Left lobe of liver (tissue), 2 donors: ENCODE measurements around the gene CREG2. TPM values are rescaled to one million over a fixed set of nuclear protein-coding genes. Genes with fewer than 3 reads are reported as not detected.

Source experiments
- ATAC-seq: fragments of 200-7000 bp; cut with Tn5 transposase; one replicate; pipeline ENCODE4 v1.9.1; 2020; ENCODE audit warnings: mild to moderate bottlenecking, moderate library complexity
- DNase-seq: peaks from one replicate; pipeline ENCODE4 v3.0.0-alpha.2; 2020; ENCODE audit warnings: low spot score
- total RNA-seq: library from RNA; stranded (reverse); gene quantifications from one replicate; pipeline ENCODE4 v1.2.1, GENCODE V29; 2021
- donor health status: DM: no; HTN: no; CAD: no; lungs with moderate emphysema.
- donor health status: DM: no; HTN: yes; CAD: no.

The CREG2 gene
- total RNA-seq, 1 donor from 2014 or later: not detected

DNA sequence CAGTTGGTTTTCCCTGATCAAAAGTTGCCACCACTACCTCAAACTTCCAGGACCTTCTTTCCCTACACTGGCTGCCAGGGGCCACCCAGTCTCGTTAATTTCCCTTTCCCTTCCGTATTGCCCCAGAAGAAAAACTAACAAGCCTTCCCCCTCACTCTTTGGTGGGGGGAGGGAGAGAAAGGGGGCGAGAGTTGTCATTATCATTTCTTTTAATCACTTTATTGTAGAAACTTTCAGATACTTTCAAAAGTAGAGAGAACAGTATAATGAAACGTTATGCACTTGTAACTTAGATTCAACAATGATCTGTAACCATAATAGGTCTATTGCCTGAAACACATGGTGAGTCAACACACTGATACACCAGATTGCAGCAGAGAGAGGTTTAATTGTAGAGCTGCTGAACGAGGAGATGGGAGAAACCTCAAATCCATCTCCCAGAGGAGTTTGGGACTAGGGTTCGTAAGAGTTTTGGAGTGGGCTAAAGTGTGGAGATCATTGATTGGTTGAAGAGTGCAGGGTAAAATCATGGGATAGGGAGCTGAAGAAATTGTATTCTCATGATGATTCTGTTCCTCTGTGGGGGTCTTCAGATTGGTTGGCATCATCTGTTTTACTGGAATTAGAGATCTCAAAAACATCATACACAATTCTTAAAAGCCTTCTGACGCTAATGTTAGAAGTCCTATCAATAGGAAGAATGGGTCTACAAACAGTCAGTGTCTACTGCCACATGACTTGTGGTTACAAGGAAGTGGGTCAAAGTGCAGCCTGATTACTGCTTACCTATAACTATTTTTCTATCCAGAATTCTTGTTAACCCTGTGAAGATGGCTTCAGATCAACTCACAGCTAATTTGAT lies 76.2 kb downstream of the CREG2 start:
- no peak for ATAC-seq
- DNase-seq: no peak

GRCh38 chr2:101310090-101310833 lies 77.0 kb downstream of the CREG2 start:
- no peak for ATAC-seq

DNA sequence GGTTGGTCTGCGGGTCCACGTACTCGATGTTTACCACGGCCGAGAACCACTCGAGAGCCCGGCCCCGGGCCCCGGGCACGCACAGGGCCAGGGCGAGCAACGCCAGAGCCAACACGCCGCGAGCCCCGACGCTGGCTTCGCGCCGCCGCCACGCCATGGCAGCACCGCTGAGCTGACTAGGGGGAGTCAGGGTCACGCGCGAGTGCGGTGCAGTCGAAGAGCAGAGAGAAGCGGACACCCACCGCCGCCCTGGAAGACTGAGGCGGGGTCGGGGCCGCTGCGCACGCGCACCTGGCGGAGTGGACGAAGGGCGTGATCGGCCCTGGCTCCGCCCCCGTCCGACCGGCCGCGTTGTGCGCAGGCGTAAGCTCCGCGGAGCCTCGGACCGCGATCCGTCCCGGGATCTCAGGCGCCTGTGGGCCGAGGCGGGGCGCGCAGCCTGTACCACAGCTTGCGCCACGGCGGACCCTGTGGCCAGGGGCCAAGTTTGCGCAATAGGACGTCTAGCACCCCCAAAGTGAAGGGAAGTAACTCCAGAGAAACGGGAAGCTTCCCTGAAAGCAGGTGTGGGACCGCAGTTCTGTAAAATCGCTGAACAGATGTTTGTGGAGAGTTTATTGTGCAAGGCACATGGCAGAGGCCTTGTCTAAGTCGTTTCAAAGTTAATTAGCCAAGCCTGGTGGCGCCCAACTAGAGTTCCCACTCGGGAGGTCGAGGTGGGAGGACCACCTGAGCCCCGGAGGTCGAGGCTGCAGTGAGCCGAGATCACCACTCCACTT lies 78.7 kb downstream of the CREG2 start, which contains the start of gene RNF149:
Gene RNF149 (minus strand): TSS at position 270 of the 779 bp plus-strand sequence. CDS start 113 bp downstream, at position 157.
- ATAC-seq (peak; percentile 93), DNase-seq (peak; percentile 97)

More at GRCh38 chr2:101310090-101310833, 77.0 kb downstream of the CREG2 start:
- DNase-seq: no peak

GRCh38 chr2:101307950-101308431 lies 79.3 kb downstream of the CREG2 start:
- peak; percentile 57 for DNase-seq
- peak; percentile 27 for ATAC-seq

GRCh38 chr2:101307503-101307902 lies 79.8 kb downstream of the CREG2 start:
- no peak for DNase-seq
- ATAC-seq: no peak

GRCh38 chr2:101306410-101306809 lies 80.9 kb downstream of the CREG2 start:
- no peak for ATAC-seq
- no peak for DNase-seq

- DNase-seq: no peak
- ATAC-seq: no peak
Observed at GRCh38 chr2:101305492-101306078, 81.7 kb downstream of the CREG2 start.

- ATAC-seq (no peak), DNase-seq (no peak)
Observed at GRCh38 chr2:101305035-101305434, 82.3 kb downstream of the CREG2 start.

- ATAC-seq (no peak), DNase-seq (no peak)
Observed at GRCh38 chr2:101303688-101304087, 83.6 kb downstream of the CREG2 start.

DNA sequence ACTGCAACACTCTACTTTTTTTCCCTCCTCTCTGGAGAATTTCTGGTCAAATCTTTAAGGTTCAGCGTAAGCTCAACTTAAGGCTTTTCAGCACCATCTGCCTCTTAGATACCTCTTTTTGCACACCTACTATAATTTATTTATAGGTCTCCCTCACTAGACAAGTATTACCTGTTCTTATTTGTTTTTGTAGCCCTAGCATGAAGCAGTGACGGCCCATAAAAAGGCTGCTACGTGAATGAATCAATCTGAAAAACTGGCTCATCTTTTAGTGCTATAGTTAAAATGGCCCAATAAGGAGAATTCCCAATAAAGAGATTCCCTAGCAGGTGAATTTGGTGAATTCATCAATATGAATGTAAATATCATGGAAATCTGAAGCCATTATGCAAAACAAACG lies 85.3 kb downstream of the CREG2 start:
- ATAC-seq (no peak), DNase-seq (no peak)

DNA sequence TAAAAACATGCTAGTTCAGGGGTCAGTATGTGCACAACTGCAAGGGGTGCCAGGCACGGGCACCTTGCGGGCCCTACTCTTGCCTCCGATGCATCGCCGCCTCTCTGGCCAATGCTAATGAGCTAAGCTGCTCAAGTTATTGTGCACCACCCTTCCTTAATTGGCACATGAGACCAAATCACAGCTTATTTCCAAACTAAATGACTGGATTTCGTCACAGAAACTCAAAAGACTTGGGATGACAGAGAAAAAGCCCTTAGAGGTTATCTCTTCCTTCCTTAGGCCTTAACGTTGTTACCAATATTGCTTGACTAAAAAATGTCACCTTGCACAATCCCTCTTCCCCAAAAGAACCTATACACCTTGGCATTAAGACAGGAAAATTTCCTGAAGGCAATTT lies 86.5 kb downstream of the CREG2 start:
- ATAC-seq (peak; percentile 38), DNase-seq (no peak)

GRCh38 chr2:101300164-101300563 lies 87.1 kb downstream of the CREG2 start:
- DNase-seq: no peak
- ATAC-seq: no peak

- DNase-seq (no peak), ATAC-seq (peak; percentile 77)
Observed at GRCh38 chr2:101299604-101300003, 87.7 kb downstream of the CREG2 start.

DNA sequence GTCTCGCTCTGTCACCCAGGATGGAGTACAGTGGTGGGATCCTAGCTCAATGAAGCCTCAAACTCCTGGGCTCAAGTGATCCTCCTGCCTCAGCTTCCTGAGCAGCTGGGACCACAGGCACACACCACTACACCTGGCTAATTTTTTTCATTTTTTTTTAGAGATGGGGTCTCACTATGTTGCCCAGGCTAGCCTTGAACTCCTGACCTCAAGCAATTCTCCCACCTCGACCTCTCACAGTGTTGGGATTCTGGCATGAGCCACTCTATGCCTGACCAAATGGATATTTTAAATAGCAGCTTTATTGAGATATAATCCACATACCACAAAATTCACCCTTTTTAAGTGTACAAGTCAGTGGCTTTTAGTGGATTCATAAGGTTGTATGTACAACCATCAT lies 89.9 kb downstream of the CREG2 start:
- ATAC-seq (no peak), DNase-seq (no peak)

DNA sequence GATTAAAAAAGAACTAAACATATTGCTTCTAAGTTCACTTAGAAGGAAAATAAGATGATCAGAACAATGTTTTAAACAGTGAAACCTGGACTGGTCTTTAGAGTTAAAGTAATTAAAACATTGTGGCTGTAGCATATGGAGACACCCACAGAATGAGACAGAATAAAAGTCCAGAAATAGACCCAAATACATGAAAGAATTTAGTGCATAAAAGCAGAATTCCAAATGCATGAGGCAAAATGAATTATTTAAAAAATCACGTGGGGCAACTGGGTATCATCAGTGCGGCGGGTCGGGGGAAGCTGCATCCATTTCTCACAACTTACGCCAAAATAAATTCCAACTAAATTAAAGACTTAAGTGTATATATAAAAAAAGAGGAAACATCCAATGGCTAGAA lies 90.9 kb downstream of the CREG2 start:
- no peak for DNase-seq
- ATAC-seq: no peak

GRCh38 chr2:101295895-101296294 lies 91.4 kb downstream of the CREG2 start:
- DNase-seq (no peak), ATAC-seq (no peak)
